Keratinocyte (primary cell): Measurements from ENCODE around the gene CCDC60.

Source experiments
- EZH2 ChIP-seq: IDR thresholded peaks from one replicate; pipeline ENCODE4 v1.6.1; 2012; ENCODE audit warnings: inconsistent platforms, mild to moderate bottlenecking, low read length, moderate library complexity
- TF ChIP-seq, protein P1 (sequence below), 3 experiments: IDR thresholded peaks in 1 of 3; conservative IDR thresholded peaks in 1 of 3; optimal IDR thresholded peaks in 1 of 3; 2 replicates in 2 of 3; 3 replicates in 1 of 3; pipeline versions ENCODE3 to v1.5.1; 2011; ENCODE audit warnings: low read length in 3 of 3, mild to moderate bottlenecking in 3 of 3, moderate library complexity in 2 of 3, control low read depth in 1 of 3, inconsistent platforms in 1 of 3; ENCODE audit not compliant: insufficient read depth in 2 of 3; ENCODE audit errors: extremely low read depth in 1 of 3

DNA sequence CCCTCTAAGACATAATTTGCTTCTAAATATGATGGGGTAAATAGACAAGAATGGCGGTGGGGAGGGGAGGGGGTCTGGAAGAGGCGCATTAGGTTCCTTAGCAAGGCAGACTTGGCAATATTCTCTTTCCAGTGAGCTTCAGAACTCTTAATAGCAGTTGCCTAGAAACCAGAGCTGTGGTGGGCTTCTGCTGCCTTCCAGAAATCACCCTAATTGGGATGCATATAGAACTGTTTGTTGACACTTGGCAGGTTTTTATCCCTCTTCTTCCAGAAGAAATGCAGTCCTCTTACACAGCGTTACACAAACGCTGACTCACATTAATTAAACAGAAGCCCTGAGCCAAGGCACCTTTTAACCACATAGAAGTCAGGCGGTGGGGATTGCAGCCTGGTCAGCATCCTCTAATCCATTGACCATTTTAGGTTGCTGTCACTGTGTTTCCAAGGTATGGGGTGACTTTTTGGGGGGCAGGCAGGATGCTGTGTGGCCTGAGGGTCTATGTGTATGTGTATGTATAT lies 114.1 kb downstream of the CCDC60 start:
- TF ChIP-seq EZH2, result no peak
- TF ChIP-seq, protein P1, sequence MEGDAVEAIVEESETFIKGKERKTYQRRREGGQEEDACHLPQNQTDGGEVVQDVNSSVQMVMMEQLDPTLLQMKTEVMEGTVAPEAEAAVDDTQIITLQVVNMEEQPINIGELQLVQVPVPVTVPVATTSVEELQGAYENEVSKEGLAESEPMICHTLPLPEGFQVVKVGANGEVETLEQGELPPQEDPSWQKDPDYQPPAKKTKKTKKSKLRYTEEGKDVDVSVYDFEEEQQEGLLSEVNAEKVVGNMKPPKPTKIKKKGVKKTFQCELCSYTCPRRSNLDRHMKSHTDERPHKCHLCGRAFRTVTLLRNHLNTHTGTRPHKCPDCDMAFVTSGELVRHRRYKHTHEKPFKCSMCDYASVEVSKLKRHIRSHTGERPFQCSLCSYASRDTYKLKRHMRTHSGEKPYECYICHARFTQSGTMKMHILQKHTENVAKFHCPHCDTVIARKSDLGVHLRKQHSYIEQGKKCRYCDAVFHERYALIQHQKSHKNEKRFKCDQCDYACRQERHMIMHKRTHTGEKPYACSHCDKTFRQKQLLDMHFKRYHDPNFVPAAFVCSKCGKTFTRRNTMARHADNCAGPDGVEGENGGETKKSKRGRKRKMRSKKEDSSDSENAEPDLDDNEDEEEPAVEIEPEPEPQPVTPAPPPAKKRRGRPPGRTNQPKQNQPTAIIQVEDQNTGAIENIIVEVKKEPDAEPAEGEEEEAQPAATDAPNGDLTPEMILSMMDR (optimal IDR thresholded peaks at IDR 0.05 in 1 of 3, IDR thresholded peaks at IDR 0.05 in 1 of 3, conservative IDR thresholded peaks at IDR 0.05 in 1 of 3; ENCODE audit: extremely low read depth in 1 of 3, insufficient read depth in 2 of 3, low read length in 3 of 3), result no peak
